Embryonic facial prominence (tissue), 1 donor: ENCODE measurements around the gene TBC1D5.

Source experiments
- DNase-seq: peaks from one replicate; pipeline ENCODE4 v3.0.0-alpha.2; 2016; ENCODE audit errors: extremely low spot score

Gene TBC1D5

DNA sequence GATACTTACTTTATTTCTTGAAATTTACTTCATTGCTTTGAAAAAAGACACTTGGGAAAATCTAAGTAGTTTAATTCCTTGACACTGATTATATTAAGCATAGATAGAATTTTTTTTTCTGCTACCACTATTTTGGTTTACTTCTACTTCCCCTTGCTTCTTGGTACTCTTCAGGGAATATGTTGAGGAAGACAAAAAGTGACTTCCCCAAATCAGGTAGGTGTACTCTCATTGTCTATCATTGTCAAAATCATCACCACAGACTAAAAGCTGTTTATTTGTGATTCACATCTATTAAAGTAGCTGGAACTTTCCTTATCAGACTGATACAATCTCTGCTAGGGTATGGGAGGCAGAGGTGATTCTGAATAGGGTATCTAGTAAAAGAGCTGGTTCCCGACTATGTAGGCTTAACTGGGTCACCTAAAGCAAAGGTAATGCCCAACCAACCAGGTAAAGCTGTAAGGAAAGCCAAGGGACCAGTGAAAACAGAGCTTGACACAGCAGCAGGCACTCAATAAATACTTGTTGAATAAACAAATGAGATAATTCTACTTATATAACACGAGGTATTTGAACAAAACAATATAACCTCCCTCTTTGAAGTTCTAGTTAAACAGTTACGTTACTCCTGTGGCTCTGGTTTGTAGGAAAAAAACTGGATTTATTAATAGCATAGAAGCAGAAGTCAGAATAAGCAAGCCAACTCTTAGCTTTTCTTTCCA lies 510.7 kb downstream of the TBC1D5 start:
- DNase-seq: no peak

DNA sequence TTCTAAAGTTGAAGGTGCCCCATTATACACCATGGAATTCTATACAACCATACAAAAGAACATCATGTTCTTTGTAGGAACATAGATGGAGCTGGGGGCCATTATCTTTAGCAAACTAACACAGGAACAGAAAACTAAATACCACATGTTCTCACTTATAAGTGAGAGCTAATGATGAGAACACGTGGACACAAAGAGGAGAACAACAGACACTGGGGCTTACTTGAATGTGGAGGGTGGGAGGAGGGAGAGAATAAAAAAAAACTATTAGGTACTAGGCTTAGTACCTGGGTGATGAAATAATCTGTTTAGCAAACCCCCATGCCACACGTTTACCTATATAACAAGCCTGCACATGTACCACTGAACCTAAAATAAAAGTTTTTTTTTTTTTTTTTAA lies 515.0 kb downstream of the TBC1D5 start:
- no peak for DNase-seq

DNA sequence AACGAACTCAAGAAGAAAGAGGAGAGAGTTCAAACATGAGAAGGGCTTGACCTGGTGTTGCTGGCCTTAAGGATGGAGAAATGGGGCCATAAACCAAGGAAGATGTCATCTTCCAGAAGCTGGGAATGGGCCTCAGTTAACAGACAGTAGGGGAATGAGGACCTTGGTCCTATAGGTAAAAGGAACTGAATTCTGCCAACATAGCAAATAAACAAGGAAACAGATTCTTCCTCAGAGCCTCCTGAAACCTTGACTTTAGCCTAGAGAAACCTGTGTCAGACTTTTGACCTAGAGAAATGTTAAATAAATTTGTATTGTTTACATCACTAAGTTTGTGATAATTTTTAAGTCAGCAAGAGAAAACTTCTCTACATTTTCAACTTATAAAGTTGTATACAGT lies 520.9 kb downstream of the TBC1D5 start:
- no peak for DNase-seq

DNA sequence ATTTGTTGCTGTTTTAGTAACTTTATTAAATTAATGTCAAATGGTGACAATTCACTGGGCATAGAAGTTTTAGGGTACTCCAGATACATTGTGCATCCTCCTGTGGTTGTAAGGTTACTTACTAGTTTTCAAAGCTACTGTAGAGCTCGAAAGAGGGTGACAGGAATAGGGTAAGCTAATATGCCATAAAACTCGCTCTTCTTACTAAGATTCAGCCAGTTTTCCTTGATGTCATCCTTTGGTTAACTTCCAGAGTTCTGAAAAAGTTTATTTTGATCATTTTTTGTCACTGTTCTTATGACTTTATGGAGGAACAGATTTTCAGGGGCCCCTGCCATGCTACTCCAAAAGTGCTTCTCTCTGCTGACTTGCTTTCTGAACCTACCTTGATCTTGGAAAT lies 522.8 kb downstream of the TBC1D5 start:
- no peak for DNase-seq

DNA sequence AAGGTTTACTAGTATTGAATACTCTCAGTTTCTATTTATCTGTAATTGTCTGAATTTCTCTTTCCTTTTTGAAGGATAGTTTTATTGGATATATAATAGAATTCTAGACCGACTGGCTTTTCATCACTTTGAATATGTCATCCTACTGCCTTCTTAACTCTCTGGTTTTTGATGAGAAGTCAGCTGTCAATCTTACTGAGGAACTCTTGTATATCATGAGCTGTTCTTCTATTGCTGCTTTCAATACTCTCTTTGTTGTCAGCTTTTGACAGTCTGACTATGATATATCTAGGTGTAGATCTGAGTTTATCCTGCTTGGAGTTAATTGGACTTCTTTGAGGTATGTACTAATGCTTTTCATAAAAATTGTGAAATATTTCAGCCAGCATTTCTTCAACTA lies 523.8 kb downstream of the TBC1D5 start:
- no peak for DNase-seq

DNA sequence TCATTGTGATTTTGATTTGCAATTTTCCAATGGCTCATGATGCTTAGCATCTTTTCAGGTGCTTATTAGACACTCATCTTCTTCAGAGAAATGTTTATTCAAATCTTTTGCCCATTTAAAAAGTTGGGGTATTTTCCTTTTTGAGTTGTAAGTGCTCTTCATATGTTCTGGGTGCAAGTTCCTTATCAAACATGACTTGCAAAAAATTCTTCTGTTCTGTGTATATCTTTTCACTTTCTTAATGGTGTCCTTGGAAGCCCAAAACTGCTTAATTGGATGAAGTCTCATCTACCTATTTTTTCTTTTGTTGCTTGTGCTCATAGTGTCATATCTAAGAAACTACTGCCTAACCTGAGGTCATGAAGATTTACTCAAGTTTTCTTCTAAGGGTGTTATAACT lies 524.8 kb downstream of the TBC1D5 start:
- DNase-seq: no peak

DNA sequence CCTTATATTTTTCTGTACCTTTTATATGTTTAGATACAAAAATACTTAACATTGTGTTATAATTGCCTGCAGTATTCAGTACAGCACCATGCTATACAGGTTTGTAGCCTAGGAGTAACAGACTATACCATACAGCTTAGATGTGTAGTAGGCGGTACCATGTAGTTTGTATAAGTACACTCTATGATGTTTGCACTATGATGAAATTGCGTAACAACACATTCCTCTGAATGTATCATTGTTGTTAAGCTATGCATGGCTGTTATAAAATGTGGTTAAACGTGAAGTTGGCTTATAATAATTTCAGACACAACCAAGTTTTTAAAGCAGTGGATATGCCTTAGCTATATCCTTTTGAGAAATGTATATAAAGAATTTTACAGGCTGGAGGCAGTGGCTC lies 529.3 kb downstream of the TBC1D5 start:
- DNase-seq: no peak

DNA sequence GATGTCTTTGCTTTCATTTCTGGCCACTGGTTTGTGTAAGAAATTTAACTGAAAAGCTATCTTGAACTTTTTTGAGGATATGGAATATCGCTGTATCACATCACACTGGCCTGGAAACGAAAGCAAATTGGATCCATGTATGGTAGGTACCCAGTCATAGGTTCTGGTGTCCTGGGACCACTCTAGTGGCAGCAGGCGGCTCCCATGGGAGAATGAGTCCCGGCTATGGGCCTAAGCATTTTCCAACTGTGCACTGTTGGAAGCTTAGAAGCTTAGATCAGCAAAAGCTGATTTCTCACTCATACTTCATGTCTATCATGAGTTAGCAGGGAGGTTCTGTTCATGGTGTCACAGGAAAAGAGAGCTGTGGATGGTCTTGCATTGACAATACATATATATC lies 534.5 kb downstream of the TBC1D5 start:
- DNase-seq: no peak

DNA sequence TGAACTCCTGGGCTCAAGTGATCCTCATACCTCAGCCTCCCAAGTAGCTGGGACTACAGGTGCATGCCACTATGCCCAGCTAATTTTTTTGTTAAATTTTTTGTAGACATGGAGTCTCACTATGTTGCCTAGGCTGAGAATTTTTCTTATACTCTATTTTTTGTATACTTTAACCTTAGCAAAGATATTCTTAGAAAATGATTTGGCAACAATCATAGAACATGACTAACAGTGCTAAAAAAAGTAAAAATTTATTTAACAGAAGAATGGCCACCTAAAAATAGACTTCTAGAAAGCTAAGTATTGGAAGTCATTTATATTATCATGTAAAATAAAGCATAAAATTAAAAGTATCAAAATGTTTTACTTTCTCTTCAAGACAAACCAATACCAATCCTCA lies 535.4 kb downstream of the TBC1D5 start:
- no peak for DNase-seq

DNA sequence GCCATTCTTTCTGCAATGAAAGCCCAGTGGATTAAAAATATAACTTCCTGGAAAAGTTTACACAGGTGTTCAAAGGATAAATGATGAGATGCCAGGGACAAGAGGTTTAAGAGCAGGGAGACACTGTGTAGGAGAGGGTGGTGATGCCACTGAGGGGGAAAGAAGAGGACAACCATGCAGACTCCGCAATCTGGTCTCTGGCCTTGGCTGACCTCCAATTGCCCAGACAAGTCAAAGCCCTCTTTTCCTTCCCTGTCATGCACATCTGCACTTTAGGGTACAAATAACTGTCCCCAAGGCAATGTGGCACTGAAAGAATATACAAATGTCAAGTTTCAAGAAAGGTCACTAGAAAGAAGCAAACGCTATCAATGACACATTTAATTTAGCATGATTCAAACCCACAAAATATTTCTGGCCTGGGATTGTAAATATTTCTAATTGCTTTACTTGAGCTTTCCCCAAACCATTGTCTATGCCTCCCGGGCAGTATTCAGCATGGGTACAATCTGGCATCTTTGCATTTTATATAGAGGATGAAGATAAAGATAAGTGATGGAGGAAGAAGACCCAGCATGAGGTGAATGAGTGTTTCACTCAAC lies 538.3 kb downstream of the TBC1D5 start:
- no peak for DNase-seq

DNA sequence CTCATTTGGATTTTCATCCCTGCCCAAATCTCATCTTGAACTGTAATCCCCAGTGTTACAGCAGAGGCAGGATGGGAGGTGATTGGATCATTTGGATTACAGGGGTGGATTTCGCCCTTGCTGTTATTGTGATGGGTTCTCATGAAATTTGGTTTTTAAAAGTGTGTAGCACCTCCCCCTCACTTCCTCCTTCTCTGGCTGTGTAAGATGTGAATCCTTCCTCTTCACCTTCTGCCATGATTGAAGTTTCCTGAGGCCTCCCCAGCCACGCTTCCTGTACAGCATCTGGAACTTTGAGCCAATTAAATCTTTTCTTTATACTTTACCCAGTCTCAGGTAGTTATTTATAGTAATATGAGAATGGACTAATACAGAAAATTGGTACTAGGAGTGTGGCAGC lies 540.9 kb downstream of the TBC1D5 start:
- DNase-seq: no peak

DNA sequence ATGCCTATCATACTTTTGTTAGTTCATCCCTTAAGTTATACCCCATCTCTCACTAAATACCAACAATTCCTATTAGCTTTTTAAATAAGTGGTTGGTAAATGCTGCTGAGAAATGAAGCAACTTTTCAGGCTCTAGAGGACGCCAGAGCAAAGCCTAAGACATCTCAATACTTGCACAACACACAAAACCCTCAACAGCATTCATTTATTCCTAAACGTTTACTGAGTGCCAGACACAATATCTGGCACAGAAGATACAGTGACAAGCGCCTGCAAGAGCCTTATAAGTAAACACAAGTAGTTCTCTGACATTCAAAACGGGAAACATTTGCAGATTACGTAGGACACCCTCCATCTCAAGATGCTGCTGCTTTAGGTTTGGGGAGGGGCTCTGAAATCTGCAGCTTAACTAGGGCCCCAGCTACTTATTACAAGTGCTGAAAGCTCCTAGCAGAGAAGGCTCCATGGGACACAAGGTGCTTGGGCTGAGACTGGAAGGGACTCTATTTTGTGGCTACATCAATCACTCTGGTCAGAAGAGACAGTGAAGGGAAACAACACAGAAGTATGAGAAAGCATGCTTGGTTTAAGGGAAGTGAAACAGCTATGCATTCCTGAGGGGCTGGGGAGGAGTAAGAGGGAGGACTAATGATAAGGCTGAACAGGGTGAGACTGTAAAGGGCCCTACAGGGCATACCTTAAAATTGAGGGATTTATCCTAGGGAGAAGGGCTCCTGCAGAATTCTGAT lies 546.4 kb downstream of the TBC1D5 start:
- DNase-seq: no peak

DNA sequence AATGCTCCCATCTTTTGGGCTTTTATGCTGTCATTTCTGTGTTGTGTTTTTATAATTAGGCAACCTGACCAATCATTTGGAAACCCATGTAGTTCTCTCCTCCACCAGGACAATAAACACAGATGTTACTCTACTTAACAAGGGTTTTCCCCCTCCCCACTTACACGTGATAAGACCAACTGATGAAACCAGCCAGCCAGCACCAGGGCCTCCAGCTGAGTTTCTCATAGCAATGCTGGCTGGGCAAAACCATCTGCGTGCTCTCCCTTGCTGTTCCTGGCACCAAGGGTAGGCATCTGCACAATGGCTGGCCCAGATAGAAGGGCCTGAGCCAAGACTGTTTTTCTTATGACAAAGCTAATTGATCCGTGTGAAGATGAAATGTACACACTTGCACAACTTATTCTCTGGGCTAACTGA lies 547.2 kb downstream of the TBC1D5 start:
- no peak for DNase-seq

DNA sequence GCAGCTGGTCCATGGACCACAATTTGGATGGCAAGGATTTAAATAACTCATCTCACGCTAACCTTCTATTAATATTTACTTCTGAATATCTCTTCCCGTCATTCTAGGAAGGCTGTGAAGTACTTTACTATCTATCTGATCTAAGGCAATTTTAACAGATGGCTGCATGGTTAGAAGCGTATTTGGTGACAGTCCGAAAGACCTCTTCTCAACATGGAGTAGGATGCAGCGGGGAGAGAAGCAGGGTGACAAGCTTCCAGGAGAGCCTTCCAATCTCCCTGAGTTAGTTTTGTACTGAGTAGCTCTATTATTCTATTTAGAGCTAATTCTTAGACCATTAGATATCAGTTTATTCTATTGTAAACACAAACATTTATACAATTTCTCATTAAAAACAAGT lies 548.3 kb downstream of the TBC1D5 start:
- no peak for DNase-seq

DNA sequence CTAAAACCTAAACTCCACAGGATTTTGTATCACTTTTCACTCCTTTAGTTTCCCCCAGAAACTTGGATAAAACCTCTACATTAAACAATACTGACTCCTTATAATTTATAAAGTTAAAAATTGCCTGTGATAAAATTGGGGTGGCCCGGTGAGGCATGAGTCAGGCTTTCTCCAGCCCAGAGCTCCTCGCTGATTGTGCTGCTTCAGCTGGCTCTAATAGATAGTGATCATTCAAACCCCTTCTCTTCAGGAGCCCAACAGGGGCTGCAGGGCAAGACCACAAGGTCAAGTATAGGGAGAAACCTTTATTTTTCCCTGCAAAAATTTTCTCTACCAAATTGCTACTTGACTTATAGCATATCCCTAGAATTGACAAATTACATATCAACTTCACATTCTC lies 549.4 kb downstream of the TBC1D5 start:
- DNase-seq: no peak

DNA sequence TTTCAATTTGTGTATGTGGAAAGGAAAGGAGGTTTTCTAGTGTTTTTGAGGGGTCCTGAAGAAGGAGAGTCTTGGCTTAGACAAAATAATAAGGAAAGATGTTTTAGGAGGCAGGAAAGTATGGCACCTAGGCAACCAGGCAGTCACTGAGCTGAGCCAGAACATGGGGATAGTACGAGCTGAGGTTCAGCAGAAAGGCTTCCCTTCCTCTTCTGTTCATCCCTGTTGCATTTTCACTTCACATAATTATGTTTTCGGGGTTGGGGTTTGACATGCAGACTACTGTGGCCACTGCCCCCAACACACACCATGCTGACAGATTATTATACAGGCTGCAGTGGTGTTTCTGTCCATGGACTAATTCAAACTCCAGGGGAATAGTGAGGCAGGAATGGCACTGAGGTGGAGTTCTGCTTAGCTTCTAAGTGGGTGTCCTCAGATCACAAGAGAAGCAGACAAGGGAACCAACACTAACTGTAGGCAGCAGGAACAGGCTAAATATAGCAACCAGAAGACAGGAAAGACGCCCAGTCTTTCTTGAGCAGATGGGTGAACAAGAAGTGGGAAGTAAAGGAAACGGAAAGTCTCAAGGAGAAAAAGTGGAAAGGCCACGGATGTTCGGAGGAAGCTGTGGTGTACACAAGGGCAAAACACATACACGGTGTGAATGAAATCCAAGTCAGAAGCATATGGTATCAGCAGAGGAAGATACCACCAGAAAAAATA lies 551.9 kb downstream of the TBC1D5 start:
- DNase-seq: no peak

DNA sequence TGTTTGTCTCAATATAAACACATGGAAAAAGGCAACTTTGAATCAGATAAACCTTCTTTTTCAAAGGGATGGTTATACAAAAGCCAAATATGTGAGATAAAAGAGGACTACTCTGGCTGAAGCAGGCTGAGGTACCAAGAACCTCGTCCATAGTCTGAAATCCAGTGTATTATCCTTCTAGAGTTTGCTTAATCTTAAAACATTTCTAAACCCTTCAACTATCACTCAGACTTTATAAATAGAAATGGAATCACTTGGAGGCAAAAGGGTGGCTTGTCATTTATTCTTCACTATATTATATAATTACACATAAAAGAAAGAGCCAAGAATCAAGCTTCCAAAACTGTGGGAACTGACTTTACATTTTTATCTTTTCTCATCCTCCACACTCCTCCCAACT lies 554.1 kb downstream of the TBC1D5 start:
- DNase-seq: no peak

DNA sequence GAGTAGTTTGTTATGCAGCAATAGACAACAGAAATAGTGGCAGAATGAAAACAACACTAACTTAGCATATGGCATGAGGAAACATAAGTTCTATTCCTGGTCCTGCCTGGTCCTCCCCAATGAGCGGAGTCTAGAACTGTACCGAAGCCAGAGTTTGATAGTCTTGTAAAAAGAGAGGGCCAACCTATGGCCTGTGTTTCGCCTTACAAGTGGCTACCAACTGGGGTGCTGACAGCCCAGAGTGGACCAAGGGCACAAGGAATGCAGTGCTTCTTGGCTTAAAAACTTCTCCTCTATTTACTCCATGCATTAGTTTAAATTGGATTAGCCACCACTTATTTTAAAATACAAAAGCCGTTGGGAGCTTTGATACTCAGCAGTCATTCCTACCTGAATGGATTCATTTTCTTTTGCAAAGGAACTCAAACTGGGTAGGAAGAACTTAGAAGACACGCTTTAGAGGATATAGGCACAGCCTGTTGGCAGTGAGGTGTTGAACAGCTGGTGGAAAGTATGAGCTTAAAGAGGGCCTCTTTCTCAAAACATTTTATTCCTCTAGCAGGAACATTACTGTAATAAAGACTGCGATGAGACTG lies 554.7 kb downstream of the TBC1D5 start:
- no peak for DNase-seq

DNA sequence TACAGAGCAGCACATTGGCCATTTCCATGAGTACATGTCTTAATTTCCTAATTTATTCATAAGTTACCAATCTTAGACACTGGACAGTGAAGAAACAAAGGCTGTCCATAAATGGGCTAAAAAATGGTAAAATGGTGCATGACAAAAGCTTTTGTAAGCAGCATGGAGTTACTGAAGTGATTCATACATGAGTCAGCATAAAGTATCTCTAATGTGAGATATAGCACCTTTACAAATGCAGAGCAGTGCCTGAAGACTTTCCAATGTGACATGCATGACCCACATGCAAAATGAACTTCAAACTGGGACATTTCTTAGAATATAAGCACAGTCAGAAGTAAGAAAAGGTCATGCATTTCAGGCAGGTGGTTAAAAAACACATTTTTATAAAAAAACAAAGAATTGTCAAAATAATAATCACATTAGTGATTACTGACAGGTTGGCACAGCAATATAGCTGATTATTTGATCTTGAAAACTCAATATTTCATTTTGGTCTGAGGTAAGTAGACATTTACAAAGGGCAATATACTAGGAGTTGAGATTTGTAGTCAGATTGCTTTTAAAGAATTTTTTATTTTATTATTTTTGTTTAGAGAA lies 558.4 kb downstream of the TBC1D5 start:
- DNase-seq: no peak

DNA sequence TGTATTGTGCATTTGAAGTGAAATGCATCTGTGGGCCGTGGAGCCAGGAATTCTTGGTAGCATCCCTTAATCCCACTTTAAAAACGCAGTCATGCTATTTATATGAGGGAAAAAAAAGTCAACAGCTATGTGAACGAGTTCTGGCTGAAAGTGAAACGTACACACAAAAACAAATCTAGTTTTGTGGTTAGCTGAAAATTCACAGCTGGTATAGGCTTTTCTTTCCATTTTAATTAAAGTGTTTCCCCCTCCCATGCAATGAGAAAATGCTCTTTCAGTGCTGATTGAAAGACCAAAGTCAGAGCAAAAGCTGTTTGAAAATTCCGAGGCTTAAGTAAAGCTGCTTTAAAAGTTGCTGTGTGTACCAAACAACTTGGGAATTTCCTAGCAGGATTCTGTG lies 560.3 kb downstream of the TBC1D5 start:
- DNase-seq: no peak

DNA sequence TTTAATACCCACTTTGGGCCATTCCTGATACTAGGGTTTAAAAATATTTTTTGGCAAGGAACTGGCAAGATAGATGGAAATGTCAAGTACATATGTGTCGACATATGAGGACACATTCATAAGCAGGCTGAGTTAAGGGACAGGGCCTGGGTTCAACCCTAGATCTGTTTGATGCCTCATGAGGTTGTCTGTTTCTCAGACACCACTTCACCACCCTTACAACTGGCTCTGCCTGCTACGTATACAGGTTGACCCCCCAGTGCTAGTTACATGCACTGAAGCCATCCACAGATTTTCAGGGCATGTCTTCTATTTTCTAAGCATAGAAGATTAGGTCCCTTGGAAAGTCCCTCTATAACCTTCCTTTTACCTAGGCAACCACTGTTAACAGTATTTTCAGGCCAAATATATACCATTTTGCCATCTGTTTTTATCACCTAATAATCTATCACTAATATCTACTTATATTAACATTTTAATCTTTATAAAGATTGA lies 561.0 kb downstream of the TBC1D5 start:
- DNase-seq: no peak
